ENCODE data around the gene NCK2. TPM values are rescaled to one million over a fixed set of nuclear protein-coding genes. Genes with fewer than 3 reads are reported as not detected.

The NCK2 gene
- total RNA-seq, 1 experiment from 2014 or later: 0.30 TPM

GRCh38 chr2:105790461-105791149 is 45.9 kb downstream of the NCK2 start:
- Histone ChIP-seq H4K20me1 (ENCODE audit: insufficient read depth, low read depth, low read length) (0 out of 2 replicates have a peak, but pooled peaks cover 3% of the 10 kb centered on the region), H3K9me2 (replicated peaks; ENCODE audit: insufficient read depth, low read length) (no peaks in the 10 kb centered on the region), H2AFZ (ENCODE audit: low read length) (no peak overlapping the region), H3K79me2 (ENCODE audit: low read length) (no peaks in the 10 kb centered on the region), H3K27me3 (ENCODE audit: low read length) (no peaks in the 10 kb centered on the region; the same call in 1 of the 2 replicates), H3K4me1 (ENCODE audit: low read length) (no peaks in the 10 kb centered on the region), H3K9me3 (ENCODE audit: low read length) (no peaks in the 10 kb centered on the region), H3K36me3 (ENCODE audit: insufficient read depth, low read length) (no peaks in the 10 kb centered on the region), H3K4me2 (ENCODE audit: low read depth, low read length, poor library complexity, severe bottlenecking) (no peak overlapping the region), H3K9ac (ENCODE audit: low read length) (no peak overlapping the region), H3K4me3 (ENCODE audit: low read length) (no peak overlapping the region), H3K27ac (ENCODE audit: low read length) (no peak overlapping the region)
- no peak for DNase-seq

GRCh38 chr2:105791229-105791628 is 46.5 kb downstream of the NCK2 start:
- Histone ChIP-seq H3K27ac (ENCODE audit: low read length) (no peak overlapping the region), H3K9me3 (ENCODE audit: low read length) (no peaks in the 10 kb centered on the region), H3K79me2 (ENCODE audit: low read length) (no peaks in the 10 kb centered on the region), H4K20me1 (ENCODE audit: insufficient read depth, low read depth, low read length) (0 out of 2 replicates have a peak, but pooled peaks cover 3% of the 10 kb centered on the region), H3K9me2 (replicated peaks; ENCODE audit: insufficient read depth, low read length) (no peaks in the 10 kb centered on the region), H3K9ac (ENCODE audit: low read length) (no peak overlapping the region), H3K36me3 (ENCODE audit: insufficient read depth, low read length) (no peaks in the 10 kb centered on the region), H3K27me3 (ENCODE audit: low read length) (peaks cover 2% of the 10 kb centered on the region; the same call in 1 of the 2 replicates), H3K4me2 (ENCODE audit: low read depth, low read length, poor library complexity, severe bottlenecking) (no peak overlapping the region), H3K4me1 (ENCODE audit: low read length) (no peaks in the 10 kb centered on the region), H3K4me3 (ENCODE audit: low read length) (no peak overlapping the region), H2AFZ (ENCODE audit: low read length) (no peak overlapping the region)
- DNase-seq: no peak

GRCh38 chr2:105792561-105792960 is 47.8 kb downstream of the NCK2 start:
- Histone ChIP-seq H3K36me3 (ENCODE audit: insufficient read depth, low read length) (no peaks in the 10 kb centered on the region), H3K4me1 (ENCODE audit: low read length) (no peaks in the 10 kb centered on the region), H4K20me1 (ENCODE audit: insufficient read depth, low read depth, low read length) (0 out of 2 replicates have a peak, but pooled peaks cover 3% of the 10 kb centered on the region), H3K9ac (ENCODE audit: low read length) (no peak overlapping the region), H3K27ac (ENCODE audit: low read length) (no peak overlapping the region), H3K79me2 (ENCODE audit: low read length) (no peaks in the 10 kb centered on the region), H3K9me3 (ENCODE audit: low read length) (no peaks in the 10 kb centered on the region), H3K27me3 (ENCODE audit: low read length) (peaks cover 2% of the 10 kb centered on the region; the same call in 1 of the 2 replicates), H2AFZ (ENCODE audit: low read length) (no peak overlapping the region), H3K4me3 (ENCODE audit: low read length) (no peak overlapping the region), H3K4me2 (ENCODE audit: low read depth, low read length, poor library complexity, severe bottlenecking) (no peak overlapping the region), H3K9me2 (replicated peaks; ENCODE audit: insufficient read depth, low read length) (no peaks in the 10 kb centered on the region)
- no peak for DNase-seq

GRCh38 chr2:105793196-105793975 is 48.7 kb downstream of the NCK2 start:
- Histone ChIP-seq H4K20me1 (ENCODE audit: insufficient read depth, low read depth, low read length) (0 out of 2 replicates have a peak, but pooled peaks cover 3% of the 10 kb centered on the region), H3K9me2 (replicated peaks; ENCODE audit: insufficient read depth, low read length) (no peaks in the 10 kb centered on the region), H3K79me2 (ENCODE audit: low read length) (no peaks in the 10 kb centered on the region), H3K9ac (ENCODE audit: low read length) (no peak overlapping the region), H3K4me2 (ENCODE audit: low read depth, low read length, poor library complexity, severe bottlenecking) (no peak overlapping the region), H3K36me3 (ENCODE audit: insufficient read depth, low read length) (no peaks in the 10 kb centered on the region), H3K4me1 (ENCODE audit: low read length) (no peaks in the 10 kb centered on the region), H3K4me3 (ENCODE audit: low read length) (no peak overlapping the region), H3K27ac (ENCODE audit: low read length) (no peak overlapping the region), H3K9me3 (ENCODE audit: low read length) (no peaks in the 10 kb centered on the region), H2AFZ (ENCODE audit: low read length) (no peak overlapping the region), H3K27me3 (ENCODE audit: low read length) (peaks cover 2% of the 10 kb centered on the region; the same call in 1 of the 2 replicates)
- DNase-seq: no peak

GRCh38 chr2:105794926-105795574 is 50.3 kb downstream of the NCK2 start:
- Histone ChIP-seq H3K36me3 (ENCODE audit: insufficient read depth, low read length) (no peaks in the 10 kb centered on the region), H3K79me2 (ENCODE audit: low read length) (no peaks in the 10 kb centered on the region), H3K9me3 (ENCODE audit: low read length) (no peaks in the 10 kb centered on the region), H3K9me2 (replicated peaks; ENCODE audit: insufficient read depth, low read length) (no peaks in the 10 kb centered on the region), H3K27me3 (ENCODE audit: low read length) (0 out of 2 replicates have a peak, but pooled peaks cover 2% of the 10 kb centered on the region), H3K9ac (ENCODE audit: low read length) (no peak overlapping the region), H3K4me3 (ENCODE audit: low read length) (no peak overlapping the region), H3K4me2 (ENCODE audit: low read depth, low read length, poor library complexity, severe bottlenecking) (no peak overlapping the region), H2AFZ (ENCODE audit: low read length) (no peak overlapping the region), H4K20me1 (ENCODE audit: insufficient read depth, low read depth, low read length) (0 out of 2 replicates have a peak, but pooled peaks cover 3% of the 10 kb centered on the region), H3K27ac (ENCODE audit: low read length) (no peak overlapping the region), H3K4me1 (ENCODE audit: low read length) (no peaks in the 10 kb centered on the region)
- DNase-seq: no peak

GRCh38 chr2:105795575-105795934 is 50.8 kb downstream of the NCK2 start:
- H4K20me1 ChIP-seq (ENCODE audit: insufficient read depth, low read depth, low read length): 0 out of 2 replicates have a peak, but pooled peaks cover 2% of the 10 kb centered on the region
- DNase-seq: no peak
- H2AFZ ChIP-seq (ENCODE audit: low read length): no peak overlapping the region
- no peaks in the 10 kb centered on the region for H3K79me2 ChIP-seq (ENCODE audit: low read length)
- H3K9ac ChIP-seq (ENCODE audit: low read length): no peak overlapping the region
- H3K36me3 ChIP-seq (ENCODE audit: insufficient read depth, low read length): no peaks in the 10 kb centered on the region
- no peaks in the 10 kb centered on the region for H3K9me2 ChIP-seq (replicated peaks; ENCODE audit: insufficient read depth, low read length)
- 0 out of 2 replicates have a peak, but pooled peaks cover 2% of the 10 kb centered on the region for H3K27me3 ChIP-seq (ENCODE audit: low read length)
- H3K27ac ChIP-seq (ENCODE audit: low read length): no peak overlapping the region
- H3K4me1 ChIP-seq (ENCODE audit: low read length): no peaks in the 10 kb centered on the region
- no peaks in the 10 kb centered on the region for H3K9me3 ChIP-seq (ENCODE audit: low read length)
- no peak overlapping the region for H3K4me3 ChIP-seq (ENCODE audit: low read length)
- H3K4me2 ChIP-seq (ENCODE audit: low read depth, low read length, poor library complexity, severe bottlenecking): no peak overlapping the region

- Histone ChIP-seq H2AFZ (ENCODE audit: low read length) (no peak overlapping the region), H3K9me2 (replicated peaks; ENCODE audit: insufficient read depth, low read length) (no peaks in the 10 kb centered on the region), H3K4me2 (ENCODE audit: low read depth, low read length, poor library complexity, severe bottlenecking) (no peak overlapping the region), H3K36me3 (ENCODE audit: insufficient read depth, low read length) (no peaks in the 10 kb centered on the region), H3K4me1 (ENCODE audit: low read length) (no peaks in the 10 kb centered on the region), H3K9ac (ENCODE audit: low read length) (no peak overlapping the region), H3K9me3 (ENCODE audit: low read length) (no peaks in the 10 kb centered on the region), H3K27ac (ENCODE audit: low read length) (no peak overlapping the region), H3K79me2 (ENCODE audit: low read length) (no peaks in the 10 kb centered on the region), H3K27me3 (ENCODE audit: low read length) (0 out of 2 replicates have a peak, but pooled peaks cover 2% of the 10 kb centered on the region), H3K4me3 (ENCODE audit: low read length) (no peak overlapping the region), H4K20me1 (ENCODE audit: insufficient read depth, low read depth, low read length) (no peaks in the 10 kb centered on the region)
- DNase-seq: no peak
These were observed 51.5 kb downstream of the NCK2 start for GRCh38 chr2:105796131-105796638.

GRCh38 chr2:105796791-105797190 is 52.1 kb downstream of the NCK2 start:
- Histone ChIP-seq H3K27ac (ENCODE audit: low read length) (no peak overlapping the region), H2AFZ (ENCODE audit: low read length) (no peak overlapping the region), H3K9ac (ENCODE audit: low read length) (no peak overlapping the region), H3K9me2 (replicated peaks; ENCODE audit: insufficient read depth, low read length) (no peaks in the 10 kb centered on the region), H3K4me2 (ENCODE audit: low read depth, low read length, poor library complexity, severe bottlenecking) (no peak overlapping the region), H3K4me3 (ENCODE audit: low read length) (no peak overlapping the region), H3K4me1 (ENCODE audit: low read length) (no peaks in the 10 kb centered on the region), H3K27me3 (ENCODE audit: low read length) (0 out of 2 replicates have a peak, but pooled peaks cover 2% of the 10 kb centered on the region), H4K20me1 (ENCODE audit: insufficient read depth, low read depth, low read length) (no peaks in the 10 kb centered on the region), H3K79me2 (ENCODE audit: low read length) (no peaks in the 10 kb centered on the region), H3K36me3 (ENCODE audit: insufficient read depth, low read length) (no peaks in the 10 kb centered on the region), H3K9me3 (ENCODE audit: low read length) (no peaks in the 10 kb centered on the region)
- DNase-seq: no peak
